H1 (cell line): ENCODE results near the gene TMEM258. TPM values are rescaled to one million over a fixed set of nuclear protein-coding genes. Genes with fewer than 3 reads are reported as not detected.
A peak's percentile ranks its signal among the peaks of the same experiment; 100 is the strongest.

ENCODE experiments used
- CTCF ChIA-PET: fragments of 300-600 bp; sonication (Branson Sonifier 250); formaldehyde crosslinking; loops from one replicate; lab custom pipeline; 2021; ENCODE audit not compliant: partially characterized antibody; lab: Charles Lee
- POLR2A ChIA-PET: fragments of 300-600 bp; sonication (Branson Sonifier 250); formaldehyde crosslinking; loops from one replicate; lab custom pipeline; 2021; ENCODE audit warnings: inconsistent platforms; ENCODE audit not compliant: partially characterized antibody; lab: Charles Lee
- DNase-seq, 2 experiments: peaks; one replicate each; pipeline versions ENCODE4 v3.0.0 to v3.0.0-alpha.2; 2010 to 2022; ENCODE audit warnings: low spot score in 2 of 2, low read depth in 1 of 2, mixed read lengths in 1 of 2
- FAIRE-seq: peaks from 2 replicates; lab custom pipeline; 2011; peaks lifted over from hg19 to GRCh38; lab: Jason Lieb, UNC
- H2AFZ ChIP-seq: 2 replicates; pipeline ENCODE4 v1.8.1; 2012; ENCODE audit warnings: low read length, inconsistent platforms
- H2AK5ac ChIP-seq: 2 replicates; pipeline ENCODE4 v1.6.1; 2013; ENCODE audit warnings: low read depth, low read length
- H2BK120ac ChIP-seq: replicated peaks from 2 replicates; pipeline ENCODE3; 2013; ENCODE audit warnings: low read depth, low read length, inconsistent platforms
- H2BK12ac ChIP-seq: 2 replicates; pipeline ENCODE4 v1.6.1; 2013; ENCODE audit warnings: low read depth, low read length
- H2BK15ac ChIP-seq: 2 replicates; pipeline ENCODE4 v1.6.1; 2013; ENCODE audit warnings: low read length
- H2BK20ac ChIP-seq: 2 replicates; pipeline ENCODE4 v1.6.1; 2013; ENCODE audit warnings: low read length
- H2BK5ac ChIP-seq: 2 replicates; pipeline ENCODE4 v1.6.1; 2013; ENCODE audit warnings: low read depth, low read length
- H3K14ac ChIP-seq: 2 replicates; pipeline ENCODE4 v1.6.1; 2013; ENCODE audit warnings: inconsistent platforms; ENCODE audit not compliant: insufficient read length
- H3K18ac ChIP-seq: 2 replicates; pipeline ENCODE4 v1.6.1; 2013; ENCODE audit warnings: low read length; ENCODE audit errors: extremely low read depth
- H3K23ac ChIP-seq: 2 replicates; pipeline ENCODE4 v1.6.1; 2013; ENCODE audit warnings: inconsistent platforms; ENCODE audit not compliant: insufficient read length
- H3K23me2 ChIP-seq: 2 replicates; pipeline ENCODE4 v1.6.1; 2013; ENCODE audit warnings: low read depth, low read length
- H3K27ac ChIP-seq: 2 replicates; pipeline ENCODE4 v1.6.1; 2011; ENCODE audit warnings: low read depth, low read length, inconsistent platforms
- H3K27me3 ChIP-seq, 4 experiments: replicated peaks in 1 of 4; 1 replicate in 1 of 4; 2 replicates in 3 of 4; pipeline versions ENCODE4 v1.6.1 to v1.8.1; 2011 to 2013; ENCODE audit warnings: low read length in 3 of 4, mild to moderate bottlenecking in 3 of 4, inconsistent platforms in 2 of 4, mixed read lengths in 2 of 4, moderate library complexity in 1 of 4; ENCODE audit not compliant: control insufficient read depth in 3 of 4, insufficient read depth in 3 of 4; ENCODE audit errors: extremely low read depth in 1 of 4
- H3K36me3 ChIP-seq, 4 experiments: 2 replicates each; pipeline versions ENCODE4 v1.6.1 to v1.8.1; 2011 to 2013; ENCODE audit warnings: mild to moderate bottlenecking in 4 of 4, low read length in 3 of 4, moderate library complexity in 2 of 4, control low read depth in 1 of 4, inconsistent platforms in 1 of 4; ENCODE audit not compliant: insufficient read depth in 4 of 4, control insufficient read depth in 2 of 4
- H3K4ac ChIP-seq: replicated peaks from 2 replicates; pipeline ENCODE3; 2013; ENCODE audit warnings: low read length, low read depth, mixed read lengths, inconsistent platforms; ENCODE audit not compliant: insufficient read length
- H3K4me1 ChIP-seq, 4 experiments: replicated peaks in 1 of 4; 1 replicate in 1 of 4; 2 replicates in 3 of 4; pipeline versions ENCODE4 v1.6.1 to v1.8.1; 2011 to 2013; ENCODE audit warnings: low read length in 3 of 4, inconsistent platforms in 2 of 4, mixed read lengths in 1 of 4; ENCODE audit not compliant: insufficient read depth in 4 of 4, control insufficient read depth in 3 of 4
- H3K4me2 ChIP-seq, 2 experiments: 2 replicates each; pipeline versions ENCODE4 v1.6.1 to v1.8.1; 2011 to 2013; ENCODE audit warnings: low read depth in 2 of 2, low read length in 2 of 2, control low read depth in 1 of 2, inconsistent platforms in 1 of 2, mild to moderate bottlenecking in 1 of 2; ENCODE audit not compliant: insufficient read depth in 1 of 2
- H3K4me3 ChIP-seq, 4 experiments: fragments of 200-600, 300-600 bp in 1 of 4; sonication (generic), shearing (Covaris generic), sonication (Bioruptor Twin) in 1 of 4; 2 replicates each; pipeline versions ENCODE4 v1.5.1 to v1.8.1; 2011 to 2016; ENCODE audit warnings: low read length in 4 of 4, low read depth in 3 of 4, control low read depth in 2 of 4, inconsistent platforms in 2 of 4, mild to moderate bottlenecking in 2 of 4, mixed read lengths in 1 of 4, moderate library complexity in 1 of 4; ENCODE audit not compliant: insufficient read depth in 2 of 4; ENCODE audit errors: extremely low read depth in 1 of 4
- H3K56ac ChIP-seq: replicated peaks from 2 replicates; pipeline ENCODE3; 2013; ENCODE audit warnings: low read depth, mild to moderate bottlenecking, mixed read lengths, low read length, inconsistent platforms; ENCODE audit not compliant: insufficient read length
- H3K79me1 ChIP-seq: 2 replicates; pipeline ENCODE4 v1.6.1; 2013; ENCODE audit warnings: low read depth, low read length, control low read depth
- H3K79me2 ChIP-seq, 2 experiments: 2 replicates each; pipeline versions ENCODE4 v1.6.1 to v1.8.1; 2012 to 2013; ENCODE audit warnings: low read length in 2 of 2, mild to moderate bottlenecking in 2 of 2, inconsistent platforms in 1 of 2; ENCODE audit not compliant: insufficient read depth in 2 of 2, control insufficient read depth in 1 of 2
- H3K9ac ChIP-seq, 4 experiments: replicated peaks in 1 of 4; 1 replicate in 1 of 4; 2 replicates in 3 of 4; pipeline versions ENCODE4 v1.6.1 to v1.8.1; 2011 to 2013; ENCODE audit warnings: low read depth in 3 of 4, low read length in 3 of 4, control low read depth in 2 of 4, mild to moderate bottlenecking in 2 of 4, moderate library complexity in 2 of 4, inconsistent platforms in 1 of 4; ENCODE audit errors: extremely low read depth in 1 of 4
- H3K9me3 ChIP-seq, 2 experiments: 2 replicates each; pipeline versions ENCODE4 v1.6.1 to v1.8.1; 2012 to 2013; ENCODE audit warnings: mild to moderate bottlenecking in 2 of 2, moderate library complexity in 2 of 2, control low read depth in 1 of 2, inconsistent platforms in 1 of 2, low read depth in 1 of 2, low read length in 1 of 2, mixed read lengths in 1 of 2; ENCODE audit not compliant: insufficient read depth in 2 of 2
- H4K20me1 ChIP-seq, 2 experiments: replicated peaks in 1 of 2; 2 replicates each; pipeline versions ENCODE3 to v1.8.1; 2011 to 2013; ENCODE audit warnings: inconsistent platforms in 2 of 2, low read length in 2 of 2, mild to moderate bottlenecking in 1 of 2; ENCODE audit not compliant: insufficient read depth in 2 of 2, control insufficient read depth in 1 of 2
- H4K5ac ChIP-seq: 2 replicates; pipeline ENCODE4 v1.6.1; 2013; ENCODE audit warnings: low read length, low read depth, mixed read lengths, inconsistent platforms; ENCODE audit not compliant: insufficient read length
- H4K8ac ChIP-seq: 2 replicates; pipeline ENCODE4 v1.8.0; 2013; ENCODE audit warnings: mild to moderate bottlenecking, moderate library complexity, low read length, inconsistent platforms; ENCODE audit not compliant: insufficient read depth; ENCODE audit errors: extremely low read depth
- H4K91ac ChIP-seq: replicated peaks from 2 replicates; pipeline ENCODE3; 2013; ENCODE audit warnings: low read length, mixed read lengths, inconsistent platforms; ENCODE audit not compliant: insufficient read length
- BRCA1 ChIP-seq: IDR thresholded peaks from 2 replicates; pipeline ENCODE4 v1.6.1; 2012; ENCODE audit warnings: low read depth, low read length, improper control_type of control experiment
- CTBP2 ChIP-seq: IDR thresholded peaks from 2 replicates; pipeline ENCODE4 v1.7.0; 2011; ENCODE audit warnings: borderline replicate concordance, mild to moderate bottlenecking, moderate library complexity, mixed read lengths, low read length; ENCODE audit not compliant: insufficient read depth, insufficient read length
- EGR1 ChIP-seq: IDR thresholded peaks from 2 replicates; pipeline ENCODE4 v1.6.1; 2011; ENCODE audit warnings: low read depth, low read length, borderline replicate concordance
- NRF1 ChIP-seq: IDR thresholded peaks from 2 replicates; pipeline ENCODE4 v1.6.1; 2011; ENCODE audit warnings: mild to moderate bottlenecking, low read depth, low read length, improper control_type of control experiment
- RAD21 ChIP-seq, 2 experiments: IDR thresholded peaks in 1 of 2; conservative IDR thresholded peaks in 1 of 2; 2 replicates each; pipeline ENCODE4 v1.6.1; 2011; ENCODE audit warnings: low read depth in 2 of 2, low read length in 2 of 2, improper control_type of control experiment in 1 of 2, inconsistent platforms in 1 of 2, mild to moderate bottlenecking in 1 of 2, moderate library complexity in 1 of 2
- SIN3A ChIP-seq, 2 experiments: IDR thresholded peaks in 1 of 2; conservative IDR thresholded peaks in 1 of 2; 2 replicates each; pipeline ENCODE4 v1.6.1; 2011 to 2012; ENCODE audit warnings: low read length in 2 of 2, improper control_type of control experiment in 1 of 2, low read depth in 1 of 2, mild to moderate bottlenecking in 1 of 2
- WGBS, 2 experiments: shearing (Covaris generic) in 1 of 2; methylation state at CpG; one replicate each; pipeline versions ENCODE4 v1.1.6 to v1.1.7; 2013 to 2015; ENCODE audit warnings: low lambda C conversion rate in 2 of 2, mixed read lengths in 2 of 2, inconsistent platforms in 1 of 2, low coverage in 1 of 2, missing lambda C conversion rate in 1 of 2; ENCODE audit not compliant: insufficient replicate concordance in 2 of 2, insufficient coverage in 1 of 2, insufficient read length in 1 of 2; ENCODE audit errors: extremely low coverage in 1 of 2, missing lambda C conversion rate in 1 of 2; 5-methylcytosine and 5-hydroxymethylcytosine counted together
- polyA plus RNA-seq, 7 experiments: library from polyadenylated mRNA; depleted of rRNA in 3 of 7; stranded (reverse) in 5 of 7; unstranded in 2 of 7; fragments of >200 nt in 5 of 7; fragments of 200-250 nt in 2 of 7; gene quantifications; 1 replicate in 5 of 7; 2 replicates in 1 of 7; 4 replicates in 1 of 7; pipeline versions ENCODE4 v1.2.1 to v1.2.3, GENCODE V29; 2011 to 2013; ENCODE audit warnings: missing spikeins in 2 of 7, mixed read lengths in 2 of 7
- total RNA-seq: library from RNA; stranded (reverse); fragmentation: NEBNext Ultra II Directional; extraction: Animal tissue kit (Norgen Biotek cat#: 25700); gene quantifications from 2 replicates; pipeline ENCODE4 v1.2.1, GENCODE V29; 2021
- TF ChIP-seq, protein P1 (sequence below): IDR thresholded peaks from 2 replicates; pipeline ENCODE4 v1.6.1; 2011; ENCODE audit warnings: low read depth, mild to moderate bottlenecking, low read length; ENCODE audit not compliant: insufficient read depth
- TF ChIP-seq, protein P2 (sequence below): IDR thresholded peaks from 2 replicates; pipeline ENCODE4 v1.6.1; 2012; ENCODE audit warnings: inconsistent platforms

TMEM258 gene
- total and polyA plus RNA-seq, 2 of the 8 experiments (the other 6 are each of a cell fraction or from before 2014, with no cell fraction given) = 186 to 759 TPM

DNA sequence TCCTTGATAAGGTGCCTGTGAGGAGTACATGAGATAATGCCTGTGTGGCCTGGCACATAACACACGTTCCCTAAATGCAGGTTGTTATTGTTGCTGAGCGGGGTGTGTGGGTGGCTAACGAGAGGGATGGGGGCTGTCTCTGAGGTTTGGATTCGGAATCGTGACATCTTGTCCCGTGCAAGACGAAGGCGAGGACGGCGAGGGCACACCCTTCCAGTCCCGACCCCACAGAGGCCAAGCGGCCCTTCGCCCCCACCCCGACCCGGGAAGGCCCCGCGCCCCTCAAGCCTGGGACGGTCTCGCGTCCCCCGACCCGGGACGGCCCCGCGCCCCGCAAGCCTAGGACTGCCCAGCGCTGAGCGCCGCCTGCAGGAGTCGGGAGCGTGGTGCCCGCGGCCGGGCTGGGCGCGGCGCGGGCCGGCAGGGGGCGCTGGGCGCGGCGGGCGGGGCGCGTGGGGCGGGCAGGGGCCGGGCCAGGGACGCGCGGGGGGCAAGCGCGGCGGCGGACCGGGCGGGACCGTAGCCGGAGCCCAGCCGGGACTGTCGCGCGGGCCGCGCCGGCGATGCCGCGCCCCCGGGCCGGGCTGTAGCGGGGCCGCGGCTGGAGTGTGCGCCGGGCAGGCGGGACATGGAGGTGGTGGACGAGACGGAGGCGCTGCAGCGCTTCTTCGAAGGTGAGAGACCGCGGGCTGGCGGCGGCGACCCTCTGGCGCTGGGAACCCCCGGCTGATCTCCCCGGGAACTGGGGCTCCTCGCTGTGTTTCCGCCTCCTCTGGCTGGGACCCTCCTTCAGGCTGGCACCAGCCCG is 40.1 kb downstream of the TMEM258 start, which contains the start of gene MYRF:
TSS of gene MYRF (plus strand) at position 520 of the 808 bp plus-strand sequence. CDS start at position 629, 109 bp downstream.
- Histone ChIP-seq H3K9ac (peak within 1 kb of the TSS in 1 of 4 experiments; percentile 46; a peak in 1 of 7 replicates), H2AFZ (peak within 1 kb of the TSS; percentile 8; the same call in 1 of the 2 replicates)
- CTCF ChIA-PET = interaction anchor here (0.8 to 9.2 kb wide), 13 partner anchors 7 to 39 kb away, joined by 3 to 168 read pairs (median 13); partner anchors contain the start of genes FEN1 and TMEM258
- TF ChIP-seq, protein P1, sequence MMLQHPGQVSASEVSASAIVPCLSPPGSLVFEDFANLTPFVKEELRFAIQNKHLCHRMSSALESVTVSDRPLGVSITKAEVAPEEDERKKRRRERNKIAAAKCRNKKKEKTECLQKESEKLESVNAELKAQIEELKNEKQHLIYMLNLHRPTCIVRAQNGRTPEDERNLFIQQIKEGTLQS = no peak
- no peak for TF ChIP-seq CTBP2
- TF ChIP-seq, protein P2, sequence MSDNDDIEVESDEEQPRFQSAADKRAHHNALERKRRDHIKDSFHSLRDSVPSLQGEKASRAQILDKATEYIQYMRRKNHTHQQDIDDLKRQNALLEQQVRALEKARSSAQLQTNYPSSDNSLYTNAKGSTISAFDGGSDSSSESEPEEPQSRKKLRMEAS = peak; percentile 12; the same call in 1 of the 2 replicates
- TF ChIP-seq RAD21 (IDR thresholded peaks at IDR 0.05 in 1 of 2, conservative IDR thresholded peaks at IDR 0.05 in 1 of 2; ENCODE audit: low read depth in 2 of 2, low read length in 2 of 2) = peak; percentile 12 to 59; a peak in 3 of 4 replicates
- TF ChIP-seq EGR1 = no peak
- 0 out of 4 replicates have a peak, but pooled peaks of 1 of the 2 experiments have one; percentile 26 for TF ChIP-seq SIN3A (conservative IDR thresholded peaks at IDR 0.05 in 1 of 2, IDR thresholded peaks at IDR 0.05 in 1 of 2; ENCODE audit: low read depth in 1 of 2, low read length in 2 of 2)
- TF ChIP-seq BRCA1 = no peak
- no peak for TF ChIP-seq NRF1

More for the DNA sequence above, 40.1 kb downstream of the TMEM258 start, which contains the start of gene MYRF:
- Histone ChIP-seq H4K91ac (peak within 1 kb of the TSS; percentile 35), H2AK5ac (peak within 1 kb of the TSS; percentile 32; the same call in 1 of the 2 replicates), H3K27me3 (peaks cover 4 to 21% (median 16%) of the 10 kb centered on the region in 4 experiments), H2BK20ac (0 out of 2 replicates have a peak within 1 kb of the TSS, but pooled peaks have one; percentile 34), H3K23me2 (no peaks in the 10 kb centered on the region; the same call in 1 of the 2 replicates), H3K4ac (peak within 1 kb of the TSS; percentile 44), H3K56ac (no peak within 1 kb of the TSS), H4K20me1 (peaks cover 0 to under 1% of the 10 kb centered on the region in 2 experiments), H3K9me3 (no peaks in the 10 kb centered on the region), H3K27ac (no peak within 1 kb of the TSS), H3K79me1 (no peaks in the 10 kb centered on the region), H3K4me1 (peaks cover 6 to 32% (median 22%) of the 10 kb centered on the region in 4 experiments), H3K4me2 (peak within 1 kb of the TSS; percentile 63 to 77), H4K8ac (peak within 1 kb of the TSS; percentile 69), H2BK5ac (no peak within 1 kb of the TSS), H3K36me3 (no peaks in the 10 kb centered on the region), H4K5ac (no peak within 1 kb of the TSS), H2BK120ac (no peak within 1 kb of the TSS), H3K18ac (peak within 1 kb of the TSS; percentile 1; the same call in 1 of the 2 replicates), H3K14ac (no peak within 1 kb of the TSS), H2BK15ac (peak within 1 kb of the TSS; percentile 53; the same call in 1 of the 2 replicates), H3K79me2 (no peaks in the 10 kb centered on the region), H3K23ac (no peak within 1 kb of the TSS), H2BK12ac (peak within 1 kb of the TSS; percentile 27; the same call in 1 of the 2 replicates), H3K4me3 (peak within 1 kb of the TSS; percentile 39 to 77 (median 56))
- 21% methylated on average over 25 of the region's 93 CpGs; no CpG with 5 or more reads in 1 of the 2 experiments for WGBS, 2 experiments
- DNase-seq = peak in 1 of 2 experiments; percentile 88
- POLR2A ChIA-PET = interaction anchor here (0.8 to 8.9 kb wide), 6 partner anchors 12 to 54 kb away, joined by 3 to 87 read pairs (median 6); partner anchors contain the start of genes FEN1 and TMEM258
- no peak for FAIRE-seq
